AG09319 (cell line): ENCODE data around the gene AGAP1.

Experiments
- DNase-seq: peaks from one replicate; pipeline ENCODE4 v3.0.0-alpha.2; 2010; ENCODE audit warnings: low read depth; ENCODE audit errors: extremely low read depth
- CTCF ChIP-seq: IDR thresholded peaks from 2 replicates; pipeline ENCODE4 v1.5.1; 2011; ENCODE audit warnings: low read depth, mild to moderate bottlenecking, inconsistent platforms, low read length, moderate library complexity

AGAP1 gene

GRCh38 chr2:235850289-235850688 lies 356.4 kb downstream of the AGAP1 start:
- no peak for TF ChIP-seq CTCF
- no peak for DNase-seq

- no peak for DNase-seq
- TF ChIP-seq CTCF: no peak
Observed at GRCh38 chr2:235850771-235851551, 357.1 kb downstream of the AGAP1 start.

- TF ChIP-seq CTCF: no peak
- DNase-seq: no peak
Observed at GRCh38 chr2:235851828-235852525, 358.1 kb downstream of the AGAP1 start.

- DNase-seq: no peak
- no peak for TF ChIP-seq CTCF
Observed at GRCh38 chr2:235852526-235852920, 358.7 kb downstream of the AGAP1 start.

GRCh38 chr2:235854276-235854675 lies 360.4 kb downstream of the AGAP1 start:
- no peak for TF ChIP-seq CTCF
- DNase-seq: no peak

GRCh38 chr2:235855011-235855410 lies 361.2 kb downstream of the AGAP1 start:
- DNase-seq: no peak
- TF ChIP-seq CTCF: no peak

- no peak for TF ChIP-seq CTCF
- no peak for DNase-seq
Observed at GRCh38 chr2:235856151-235856854, 362.5 kb downstream of the AGAP1 start.
